Measurements from ENCODE around the gene UBAP2.
"Not testable (repeated sequence)": the region's sequence is repeated elsewhere in the genome, so short reads cannot be mapped to it uniquely, and the experiment has no call there.

- TF ChIP-seq, protein P1, sequence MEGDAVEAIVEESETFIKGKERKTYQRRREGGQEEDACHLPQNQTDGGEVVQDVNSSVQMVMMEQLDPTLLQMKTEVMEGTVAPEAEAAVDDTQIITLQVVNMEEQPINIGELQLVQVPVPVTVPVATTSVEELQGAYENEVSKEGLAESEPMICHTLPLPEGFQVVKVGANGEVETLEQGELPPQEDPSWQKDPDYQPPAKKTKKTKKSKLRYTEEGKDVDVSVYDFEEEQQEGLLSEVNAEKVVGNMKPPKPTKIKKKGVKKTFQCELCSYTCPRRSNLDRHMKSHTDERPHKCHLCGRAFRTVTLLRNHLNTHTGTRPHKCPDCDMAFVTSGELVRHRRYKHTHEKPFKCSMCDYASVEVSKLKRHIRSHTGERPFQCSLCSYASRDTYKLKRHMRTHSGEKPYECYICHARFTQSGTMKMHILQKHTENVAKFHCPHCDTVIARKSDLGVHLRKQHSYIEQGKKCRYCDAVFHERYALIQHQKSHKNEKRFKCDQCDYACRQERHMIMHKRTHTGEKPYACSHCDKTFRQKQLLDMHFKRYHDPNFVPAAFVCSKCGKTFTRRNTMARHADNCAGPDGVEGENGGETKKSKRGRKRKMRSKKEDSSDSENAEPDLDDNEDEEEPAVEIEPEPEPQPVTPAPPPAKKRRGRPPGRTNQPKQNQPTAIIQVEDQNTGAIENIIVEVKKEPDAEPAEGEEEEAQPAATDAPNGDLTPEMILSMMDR (IDR thresholded peaks at IDR 0.05) = not testable (repeated sequence)
- not testable (repeated sequence) for TF ChIP-seq POLR2A (IDR thresholded peaks at IDR 0.05)
Observed at GRCh38 chr9:34042074-34042473, 6.6 kb downstream of the UBAP2 start.

Measured in ovary (tissue), 3 donors.